SK-N-SH (cell line): ENCODE measurements around the gene MAML3. TPM values are rescaled to one million over a fixed set of nuclear protein-coding genes. Genes with fewer than 3 reads are reported as not detected.
A peak's percentile ranks its signal among the peaks of the same experiment; 100 is the strongest.

Experiments
- CTCF ChIA-PET: fragments of 300-600, 350-600 bp; formaldehyde crosslinking; extraction: SDS; loops from one replicate; lab custom pipeline; 2021; lab: Yijun Ruan, JAX
- POLR2A ChIA-PET: fragments of 350-600 bp; sonication (Branson Sonifier 250); formaldehyde crosslinking; extraction: SDS; loops from one replicate; lab custom pipeline; 2020; ENCODE audit warnings: antibody characterized with exemption, inconsistent platforms; lab: Yijun Ruan, JAX
- DNase-seq: peaks from one replicate; pipeline ENCODE4 v3.0.0; 2012
- H2AFZ ChIP-seq: fragments of 200-600 bp; sonication (generic); 2 replicates; pipeline ENCODE4 v1.8.1; 2016; ENCODE audit warnings: antibody characterized with exemption, mild to moderate bottlenecking, low read depth
- H3F3A ChIP-seq: fragments of 200-600 bp; sonication (generic); replicated peaks from 2 replicates; pipeline ENCODE3; 2016; ENCODE audit warnings: antibody characterized with exemption, mild to moderate bottlenecking; ENCODE audit not compliant: insufficient read depth
- H3K27ac ChIP-seq, 2 experiments: fragments of 200-500 bp in 1 of 2; fragments of 200-600 bp in 1 of 2; sonication (Bioruptor generic) in 1 of 2; sonication (generic), shearing (Covaris generic) in 1 of 2; 2 replicates each; pipeline versions ENCODE4 v1.5.1 to v1.6.1; 2014 to 2016; ENCODE audit warnings: low read depth in 2 of 2, inconsistent platforms in 1 of 2, low read length in 1 of 2, mild to moderate bottlenecking in 1 of 2, mixed read lengths in 1 of 2
- H3K27me3 ChIP-seq: fragments of 200-600 bp; sonication (generic), shearing (Covaris generic); 2 replicates; pipeline ENCODE4 v1.6.1; 2016; ENCODE audit warnings: mixed run types; ENCODE audit not compliant: insufficient read depth
- H3K36me3 ChIP-seq, 2 experiments: fragments of 200-500 bp in 1 of 2; fragments of 200-600 bp in 1 of 2; sonication (Bioruptor generic) in 1 of 2; sonication (generic) in 1 of 2; replicated peaks in 1 of 2; 2 replicates each; pipeline versions ENCODE3 to v1.5.1; 2014 to 2016; ENCODE audit warnings: low read length in 1 of 2, mild to moderate bottlenecking in 1 of 2; ENCODE audit not compliant: insufficient read depth in 2 of 2, control insufficient read depth in 1 of 2
- H3K4me1 ChIP-seq, 2 experiments: fragments of 200-500 bp in 1 of 2; fragments of 200-600 bp in 1 of 2; sonication (Bioruptor generic) in 1 of 2; sonication (generic), shearing (Covaris generic) in 1 of 2; 2 replicates each; pipeline versions ENCODE4 v1.5.1 to v1.6.1; 2014 to 2016; ENCODE audit warnings: low read depth in 1 of 2, low read length in 1 of 2, mixed run types in 1 of 2; ENCODE audit not compliant: insufficient read depth in 2 of 2, control insufficient read depth in 1 of 2
- H3K4me2 ChIP-seq: fragments of 200-600 bp; sonication (generic), shearing (Covaris generic); 2 replicates; pipeline ENCODE4 v1.6.1; 2017; ENCODE audit warnings: mixed run types
- H3K4me3 ChIP-seq, 2 experiments: fragments of 200-500 bp in 1 of 2; fragments of 200-600 bp in 1 of 2; sonication (Bioruptor generic) in 1 of 2; sonication (generic), shearing (Covaris generic) in 1 of 2; 2 replicates each; pipeline versions ENCODE4 v1.5.1 to v1.8.1; 2014 to 2016; ENCODE audit warnings: low read depth in 2 of 2, inconsistent platforms in 1 of 2, low read length in 1 of 2, mild to moderate bottlenecking in 1 of 2, mixed read lengths in 1 of 2, moderate library complexity in 1 of 2
- H3K79me2 ChIP-seq: fragments of 200-600 bp; sonication (generic); 2 replicates; pipeline ENCODE4 v1.8.1; 2017; ENCODE audit warnings: mild to moderate bottlenecking; ENCODE audit not compliant: insufficient read depth
- H3K9ac ChIP-seq: fragments of 200-600 bp; sonication (generic); 2 replicates; pipeline ENCODE4 v1.6.1; 2017; ENCODE audit warnings: mixed run types
- H3K9me2 ChIP-seq: fragments of 200-600 bp; sonication (generic); 2 replicates; pipeline ENCODE4 v1.6.1; 2017; ENCODE audit warnings: mixed run types
- H3K9me3 ChIP-seq: fragments of 200-600 bp; sonication (generic); 2 replicates; pipeline ENCODE4 v1.6.1; 2017; ENCODE audit warnings: mixed run types, mild to moderate bottlenecking, moderate library complexity
- H4K20me1 ChIP-seq: fragments of 200-600 bp; sonication (generic); 2 replicates; pipeline ENCODE4 v1.6.1; 2017; ENCODE audit warnings: mild to moderate bottlenecking, mixed run types; ENCODE audit not compliant: insufficient read depth
- CHD2 ChIP-seq: fragments of 150-350 bp; IDR thresholded peaks from 2 replicates; pipeline ENCODE4 v1.6.1; 2018; ENCODE audit warnings: low read length; ENCODE audit not compliant: partially characterized antibody
- CTCF ChIP-seq: fragments of 200-600 bp; sonication (generic); IDR thresholded peaks from 2 replicates; pipeline ENCODE4 v1.6.1; 2017; ENCODE audit warnings: antibody characterized with exemption, mild to moderate bottlenecking, moderate library complexity
- EP300 ChIP-seq, 2 experiments: IDR thresholded peaks; 2 replicates each; pipeline versions ENCODE4 v1.4.0 to v1.6.1; 2012; ENCODE audit warnings: borderline replicate concordance in 1 of 2, low read depth in 1 of 2, low read length in 1 of 2
- FOSL2 ChIP-seq: IDR thresholded peaks from 2 replicates; pipeline ENCODE4 v1.4.0; 2012; ENCODE audit warnings: low read depth, mild to moderate bottlenecking, moderate library complexity, borderline replicate concordance
- FOXJ3 ChIP-seq: sonication (generic); formaldehyde crosslinking; IDR thresholded peaks from 2 replicates; pipeline ENCODE4 v1.5.1; 2020; ENCODE audit warnings: mild to moderate bottlenecking, missing genetic modification reagents
- GATA2 ChIP-seq: sonication (generic); formaldehyde crosslinking; IDR thresholded peaks from 2 replicates; pipeline ENCODE4 v1.5.0; 2020; ENCODE audit warnings: mild to moderate bottlenecking, missing genetic modification reagents
- JUND ChIP-seq: IDR thresholded peaks from 2 replicates; pipeline ENCODE4 v1.4.0; 2012
- MAX ChIP-seq: IDR thresholded peaks from 2 replicates; pipeline ENCODE4 v1.4.0; 2012; ENCODE audit warnings: low read depth
- MEF2A ChIP-seq: IDR thresholded peaks from 2 replicates; pipeline ENCODE4 v1.4.0; 2012; ENCODE audit warnings: low read depth, borderline replicate concordance
- MXI1 ChIP-seq: IDR thresholded peaks from 2 replicates; pipeline ENCODE4 v1.6.1; 2012; ENCODE audit warnings: mild to moderate bottlenecking, low read depth, low read length, improper control_type of control experiment
- NFIC ChIP-seq: IDR thresholded peaks from 2 replicates; pipeline ENCODE4 v1.4.0; 2012; ENCODE audit warnings: borderline replicate concordance
- NRF1 ChIP-seq: IDR thresholded peaks from 2 replicates; pipeline ENCODE4 v1.6.1; 2012; ENCODE audit warnings: low read depth, mild to moderate bottlenecking, low read length
- PBX3 ChIP-seq: IDR thresholded peaks from 2 replicates; pipeline ENCODE4; 2012
- POLR2AphosphoS5 ChIP-seq: IDR thresholded peaks from 2 replicates; pipeline ENCODE4 v1.6.1; 2012; ENCODE audit warnings: low read depth, low read length
- RAD21 ChIP-seq: IDR thresholded peaks from 2 replicates; pipeline ENCODE4 v1.6.1; 2012; ENCODE audit warnings: mild to moderate bottlenecking, low read length
- RCOR1 ChIP-seq: fragments of 150-350 bp; IDR thresholded peaks from 2 replicates; pipeline ENCODE4 v1.6.1; 2017; ENCODE audit warnings: antibody characterized with exemption, low read length
- SIN3A ChIP-seq: IDR thresholded peaks from 2 replicates; pipeline ENCODE4 v1.6.1; 2012; ENCODE audit warnings: low read depth, mild to moderate bottlenecking, low read length, moderate library complexity, borderline replicate concordance
- TCF12 ChIP-seq: IDR thresholded peaks from 2 replicates; pipeline ENCODE4 v1.4.0; 2012
- USF1 ChIP-seq: IDR thresholded peaks from 2 replicates; pipeline ENCODE4 v1.4.0; 2012; ENCODE audit warnings: low read depth, borderline replicate concordance
- YY1 ChIP-seq: IDR thresholded peaks from 2 replicates; pipeline ENCODE4 v1.4.0; 2012; ENCODE audit warnings: low read depth, mild to moderate bottlenecking
- WGBS: methylation state at CpG from one replicate; pipeline ENCODE4 v1.1.6; 2017; ENCODE audit warnings: low lambda C conversion rate; 5-methylcytosine and 5-hydroxymethylcytosine counted together
- polyA plus RNA-seq, 3 experiments: library from polyadenylated mRNA; depleted of rRNA; stranded (reverse); fragments of >200 nt; gene quantifications; 2 replicates each; pipeline ENCODE4 v1.2.3, GENCODE V29; 2012

The MAML3 gene
- polyA plus RNA-seq, 1 of the 3 experiments (the other 2 are of a cell fraction), result 5.3 TPM

- H3K9ac ChIP-seq, result no peak overlapping the region
- POLR2A ChIA-PET, result interaction anchor here (0.9 to 1.8 kb wide), 2 partner anchors 10 to 13 kb away, joined by 3 to 6 read pairs; no protein-coding TSS in a partner anchor
- CTCF ChIA-PET, result interaction anchor here (1.0 to 3.2 kb wide), 7 partner anchors 11 to 98 kb away, joined by 3 to 13 read pairs (median 4); no protein-coding TSS in a partner anchor
- H4K20me1 ChIP-seq, result no peaks in the 10 kb centered on the region
- H3K79me2 ChIP-seq, result no peaks in the 10 kb centered on the region
- peak overlapping the region; percentile 20; the same call in 1 of the 2 replicates for H3K4me2 ChIP-seq
- no peaks in the 10 kb centered on the region for H3K36me3 ChIP-seq
- peaks cover 22 to 57% of the 10 kb centered on the region in 2 experiments; a peak in 3 of 4 replicates for H3K4me1 ChIP-seq
- H3F3A ChIP-seq, result peaks cover 10% of the 10 kb centered on the region
- WGBS, result 76% methylated on average over 8 of the region's 8 CpGs
- H3K9me3 ChIP-seq, result no peaks in the 10 kb centered on the region
- H3K4me3 ChIP-seq, result no peak overlapping the region
- no peaks in the 10 kb centered on the region for H3K9me2 ChIP-seq
- no peaks in the 10 kb centered on the region for H3K27me3 ChIP-seq
- TF ChIP-seq USF1 (no peak), FOSL2 (no peak), SIN3A (no peak), NFIC (0 out of 2 replicates have a peak, but pooled peaks have one; percentile 12), NRF1 (no peak), RAD21 (no peak), EP300 (IDR thresholded peaks at IDR 0.05; ENCODE audit: borderline replicate concordance in 1 of 2, low read depth in 1 of 2, low read length in 1 of 2) (peak in 1 of 2 experiments; percentile 9; a peak in 1 of 4 replicates), JUND (no peak), GATA2 (CRISPR knock-in tag) (peak; percentile 54)
- TF ChIP-seq, all 33 proteins: peak for 3
- no peak overlapping the region for H2AFZ ChIP-seq
- no peak for DNase-seq
- peak overlapping the region; percentile 51 to 99; a peak in 3 of 4 replicates for H3K27ac ChIP-seq
Measured at GRCh38 chr4:139795527-139796314, 358.3 kb downstream of the MAML3 start.

GRCh38 chr4:139794158-139794954 lies 359.6 kb downstream of the MAML3 start:
- Histone ChIP-seq H3K9me2 (no peaks in the 10 kb centered on the region), H3K79me2 (no peaks in the 10 kb centered on the region), H3F3A (peaks cover 10% of the 10 kb centered on the region), H3K4me1 (peaks cover 18 to 45% of the 10 kb centered on the region in 2 experiments; a peak in 3 of 4 replicates), H3K9me3 (no peaks in the 10 kb centered on the region), H3K36me3 (no peaks in the 10 kb centered on the region), H2AFZ (no peak overlapping the region), H4K20me1 (no peaks in the 10 kb centered on the region), H3K27me3 (no peaks in the 10 kb centered on the region), H3K4me3 (no peak overlapping the region), H3K9ac (no peak overlapping the region), H3K27ac (peak overlapping the region; percentile 51 to 99), H3K4me2 (peak overlapping the region; percentile 49; the same call in 1 of the 2 replicates)
- 19% methylated on average over 3 of the region's 3 CpGs for WGBS
- ChIA-PET CTCF (interaction anchor here (1.1 to 3.2 kb wide), 6 partner anchors 9 to 59 kb away, joined by 3 to 13 read pairs (median 4); no protein-coding TSS in a partner anchor), POLR2A (interaction anchor here (0.6 to 1.8 kb wide), 7 partner anchors 9 to 463 kb away, joined by 3 to 6 read pairs (median 3); no protein-coding TSS in a partner anchor)
- peak; percentile 45 for DNase-seq
- no peak for TF ChIP-seq MEF2A
- TF ChIP-seq TCF12, result peak; percentile 99
- peak; percentile 70; the same call in 1 of the 2 replicates for TF ChIP-seq POLR2AphosphoS5
- peak; percentile 54; the same call in 1 of the 2 replicates for TF ChIP-seq PBX3
- TF ChIP-seq CTCF, result no peak
- peak; percentile 68 for TF ChIP-seq RCOR1
- no peak for TF ChIP-seq SIN3A
- TF ChIP-seq NRF1, result no peak
- TF ChIP-seq FOXJ3, result peak; percentile 87
- peak; percentile 34; the same call in 1 of the 2 replicates for TF ChIP-seq MXI1
- peak; percentile 27 for TF ChIP-seq CHD2
- peak; percentile 84 for TF ChIP-seq MAX
- TF ChIP-seq YY1, result no peak
- peak; percentile 18 to 49; a peak in 2 of 4 replicates for TF ChIP-seq EP300 (IDR thresholded peaks at IDR 0.05; ENCODE audit: borderline replicate concordance in 1 of 2, low read depth in 1 of 2, low read length in 1 of 2)
